Caco-2 (cell line): Measurements from ENCODE around the gene SATB1. TPM values are rescaled to one million over a fixed set of nuclear protein-coding genes. Genes with fewer than 3 reads are reported as not detected.

Experiments used
- BruUV-seq: library from RNA; stranded (reverse); fragments of 400-500 nt; replicated peaks from 2 replicates; lab custom pipeline; 2021; lab: Mats Ljungman, UMichigan
- CTCF ChIA-PET: fragments of 300-600 bp; sonication (Branson Sonifier 250); formaldehyde crosslinking; loops from one replicate; lab custom pipeline; 2022; ENCODE audit warnings: antibody characterized with exemption; lab: Charles Lee
- POLR2A ChIA-PET: fragments of 300-600 bp; sonication (Branson Sonifier 250); formaldehyde crosslinking; loops from one replicate; lab custom pipeline; 2022; ENCODE audit warnings: antibody characterized with exemption; lab: Charles Lee
- DNase-seq, 2 experiments: peaks; one replicate each; pipeline versions ENCODE4 v3.0.0 to v3.0.0-alpha.2; 2020 to 2022
- H3K27me3 ChIP-seq: replicated peaks from 2 replicates; pipeline ENCODE4 v1.6.0; 2011; ENCODE audit warnings: low read length; ENCODE audit not compliant: control insufficient read depth, insufficient read depth
- H3K36me3 ChIP-seq: 2 replicates; pipeline ENCODE4 v1.5.1; 2011; ENCODE audit warnings: low read length; ENCODE audit not compliant: control insufficient read depth, insufficient read depth
- H3K4me1 ChIP-seq: fragments of 250-450 bp; sonication (Bioruptor Pico); 2 replicates; pipeline ENCODE4 v1.5.1; 2020; ENCODE audit warnings: mild to moderate bottlenecking
- H3K4me3 ChIP-seq: 2 replicates; pipeline ENCODE4 v1.5.1; 2011; ENCODE audit warnings: low read depth, mild to moderate bottlenecking, control low read depth, low read length
- H3K9me3 ChIP-seq: fragments of 250-450 bp; sonication (Bioruptor Pico); 2 replicates; pipeline ENCODE4 v1.5.1; 2020; ENCODE audit warnings: mild to moderate bottlenecking, moderate library complexity
- H3K27ac Mint-ChIP-seq: one replicate; pipeline ENCODE4 v1.8.0; 2022; ENCODE audit warnings: mixed read lengths; ENCODE audit not compliant: unreplicated experiment
- H3K27me3 Mint-ChIP-seq: one replicate; pipeline ENCODE4 v1.8.0; 2022; ENCODE audit warnings: mixed read lengths; ENCODE audit not compliant: insufficient read depth, unreplicated experiment
- H3K36me3 Mint-ChIP-seq: one replicate; pipeline ENCODE4 v1.8.0; 2022; ENCODE audit warnings: mild to moderate bottlenecking, mixed read lengths; ENCODE audit not compliant: insufficient read depth, unreplicated experiment
- H3K4me1 Mint-ChIP-seq: one replicate; pipeline ENCODE4 v1.8.0; 2022; ENCODE audit warnings: low read depth, mixed read lengths; ENCODE audit not compliant: unreplicated experiment
- H3K4me3 Mint-ChIP-seq: one replicate; pipeline ENCODE4 v1.8.0; 2022; ENCODE audit warnings: mild to moderate bottlenecking, moderate library complexity, mixed read lengths; ENCODE audit not compliant: unreplicated experiment
- H3K9me3 Mint-ChIP-seq: one replicate; pipeline ENCODE4 v1.8.0; 2022; ENCODE audit warnings: mixed read lengths; ENCODE audit not compliant: unreplicated experiment
- CTCF ChIP-seq, 2 experiments: fragments of 200-600 bp in 1 of 2; IDR thresholded peaks; 1 replicate in 1 of 2; 2 replicates in 1 of 2; pipeline versions ENCODE4 v1.5.1 to v1.8.0; 2011 to 2022; ENCODE audit warnings: antibody characterized with exemption in 1 of 2, control low read depth in 1 of 2, inconsistent platforms in 1 of 2, low read depth in 1 of 2, low read length in 1 of 2, mild to moderate bottlenecking in 1 of 2, moderate library complexity in 1 of 2; ENCODE audit not compliant: insufficient read depth in 1 of 2, severe bottlenecking in 1 of 2, unreplicated experiment in 1 of 2
- intact Hi-C: fragments of 100-400 bp; cut with micrococcal nuclease; formaldehyde crosslinking; loops from one replicate; pipeline ENCODE4 v1.10.0; 2022; ENCODE audit not compliant: unreplicated experiment
- total RNA-seq: library from RNA; stranded (reverse); gene quantifications from 2 replicates; pipeline ENCODE4 v1.2.3, GENCODE V29; 2022

Gene SATB1
- total RNA-seq, 1 experiment from 2014 or later: 13.8 TPM

DNA sequence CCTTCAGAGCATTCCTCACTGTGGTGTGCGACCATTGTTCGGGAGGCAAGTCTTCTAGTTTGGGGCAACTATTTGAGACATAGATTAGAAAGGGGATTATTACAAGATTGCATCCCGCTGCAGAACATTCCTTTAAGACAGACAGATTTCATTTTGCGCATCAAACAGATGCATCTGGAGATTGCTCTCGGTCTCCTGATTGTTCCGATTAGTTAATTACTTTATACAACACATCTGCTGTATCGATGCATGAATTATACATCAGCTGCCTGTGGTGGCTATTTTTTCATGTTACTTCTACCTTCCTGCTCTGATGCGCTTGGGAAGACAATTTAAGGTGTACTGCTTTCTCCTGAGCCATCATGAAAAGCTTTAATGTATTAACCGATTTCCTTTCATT, 10.0 kb downstream of the SATB1 start:
- Mint-ChIP-seq H3K4me3 (no peak overlapping the region), H3K36me3 (no peaks in the 10 kb centered on the region), H3K27me3 (no peaks in the 10 kb centered on the region), H3K9me3 (no peaks in the 10 kb centered on the region), H3K27ac (no peak overlapping the region), H3K4me1 (peaks cover 6% of the 10 kb centered on the region)
- no TSS peak for BruUV-seq
- no peaks in the 10 kb centered on the region for H3K36me3 ChIP-seq
- DNase-seq: no peak
- intact Hi-C loops: no loop called here
- ChIA-PET POLR2A (no interaction called here), CTCF (no interaction called here)
- H3K4me1 ChIP-seq: peaks cover 8% of the 10 kb centered on the region; the same call in 1 of the 2 replicates
- no peak for TF ChIP-seq CTCF (IDR thresholded peaks at IDR 0.05; ENCODE audit: insufficient read depth in 1 of 2, low read depth in 1 of 2, low read length in 1 of 2, severe bottlenecking in 1 of 2, unreplicated experiment in 1 of 2)
- H3K27me3 ChIP-seq: no peaks in the 10 kb centered on the region
- H3K9me3 ChIP-seq: no peaks in the 10 kb centered on the region
- no peak overlapping the region for H3K4me3 ChIP-seq

GRCh38 chr3:18412684-18413083, 12.5 kb downstream of the SATB1 start:
- Mint-ChIP-seq H3K27me3 (no peaks in the 10 kb centered on the region), H3K4me3 (no peak overlapping the region), H3K36me3 (no peaks in the 10 kb centered on the region), H3K27ac (no peak overlapping the region), H3K4me1 (no peaks in the 10 kb centered on the region), H3K9me3 (no peaks in the 10 kb centered on the region)
- Histone ChIP-seq H3K27me3 (no peaks in the 10 kb centered on the region), H3K9me3 (no peaks in the 10 kb centered on the region), H3K36me3 (no peaks in the 10 kb centered on the region), H3K4me3 (no peak overlapping the region), H3K4me1 (no peaks in the 10 kb centered on the region)
- intact Hi-C loops: no loop called here
- ChIA-PET CTCF (no interaction called here), POLR2A (no interaction called here)
- TF ChIP-seq CTCF (IDR thresholded peaks at IDR 0.05; ENCODE audit: insufficient read depth in 1 of 2, low read depth in 1 of 2, low read length in 1 of 2, severe bottlenecking in 1 of 2, unreplicated experiment in 1 of 2): no peak
- no peak for DNase-seq
- no TSS peak for BruUV-seq

DNA sequence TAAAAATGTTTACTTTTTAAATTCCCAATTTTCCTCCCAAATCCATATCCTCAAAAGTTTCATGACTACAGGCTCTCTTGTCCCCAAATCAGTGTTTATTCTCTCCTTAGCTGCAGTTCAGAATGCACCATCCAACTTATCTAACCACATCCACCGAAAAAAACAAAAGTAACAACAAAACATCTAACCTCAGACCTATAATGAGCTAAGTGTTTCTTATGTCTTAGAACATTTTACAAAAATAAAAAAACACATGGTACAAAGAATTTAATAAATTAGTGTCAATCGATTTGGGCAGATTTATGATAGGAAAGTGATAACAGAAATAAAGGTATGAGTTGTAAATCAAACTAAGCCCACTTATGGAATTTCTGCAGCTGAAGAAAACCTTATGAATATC, 13.6 kb downstream of the SATB1 start:
- Histone ChIP-seq H3K36me3 (no peaks in the 10 kb centered on the region), H3K9me3 (no peaks in the 10 kb centered on the region), H3K4me3 (no peak overlapping the region), H3K4me1 (no peaks in the 10 kb centered on the region), H3K27me3 (no peaks in the 10 kb centered on the region)
- DNase-seq: no peak
- H3K27me3 Mint-ChIP-seq: no peaks in the 10 kb centered on the region
- no peak for TF ChIP-seq CTCF (IDR thresholded peaks at IDR 0.05; ENCODE audit: insufficient read depth in 1 of 2, low read depth in 1 of 2, low read length in 1 of 2, severe bottlenecking in 1 of 2, unreplicated experiment in 1 of 2)
- no peaks in the 10 kb centered on the region for H3K4me1 Mint-ChIP-seq
- no peak overlapping the region for H3K4me3 Mint-ChIP-seq
- no peaks in the 10 kb centered on the region for H3K9me3 Mint-ChIP-seq
- POLR2A ChIA-PET: no interaction called here
- no peaks in the 10 kb centered on the region for H3K36me3 Mint-ChIP-seq
- no peak overlapping the region for H3K27ac Mint-ChIP-seq
- intact Hi-C loops: no loop called here
- BruUV-seq: no TSS peak
- CTCF ChIA-PET: no interaction called here
